ENCODE measurements around the gene TOMM70.

DNA sequence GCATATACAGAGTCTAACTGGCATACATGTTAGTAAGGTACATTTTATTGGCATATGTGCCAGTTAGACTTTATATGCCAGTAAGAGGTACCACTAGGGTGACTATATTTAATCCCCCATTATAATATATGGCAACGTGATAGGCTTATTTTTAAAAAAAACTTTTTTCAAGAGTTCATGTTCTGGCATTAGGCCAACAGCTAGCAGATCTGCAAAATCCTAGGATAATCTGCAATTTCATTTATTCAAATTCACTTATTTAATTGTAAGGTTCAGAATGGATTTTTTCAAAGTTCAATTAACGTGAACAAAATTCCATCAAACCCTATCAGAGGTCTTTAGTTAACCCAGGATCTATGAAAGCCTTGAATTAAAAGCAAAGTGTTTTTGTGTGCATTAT is 34.5 kb downstream of the TOMM70 start:
- TF ChIP-seq, protein P1, sequence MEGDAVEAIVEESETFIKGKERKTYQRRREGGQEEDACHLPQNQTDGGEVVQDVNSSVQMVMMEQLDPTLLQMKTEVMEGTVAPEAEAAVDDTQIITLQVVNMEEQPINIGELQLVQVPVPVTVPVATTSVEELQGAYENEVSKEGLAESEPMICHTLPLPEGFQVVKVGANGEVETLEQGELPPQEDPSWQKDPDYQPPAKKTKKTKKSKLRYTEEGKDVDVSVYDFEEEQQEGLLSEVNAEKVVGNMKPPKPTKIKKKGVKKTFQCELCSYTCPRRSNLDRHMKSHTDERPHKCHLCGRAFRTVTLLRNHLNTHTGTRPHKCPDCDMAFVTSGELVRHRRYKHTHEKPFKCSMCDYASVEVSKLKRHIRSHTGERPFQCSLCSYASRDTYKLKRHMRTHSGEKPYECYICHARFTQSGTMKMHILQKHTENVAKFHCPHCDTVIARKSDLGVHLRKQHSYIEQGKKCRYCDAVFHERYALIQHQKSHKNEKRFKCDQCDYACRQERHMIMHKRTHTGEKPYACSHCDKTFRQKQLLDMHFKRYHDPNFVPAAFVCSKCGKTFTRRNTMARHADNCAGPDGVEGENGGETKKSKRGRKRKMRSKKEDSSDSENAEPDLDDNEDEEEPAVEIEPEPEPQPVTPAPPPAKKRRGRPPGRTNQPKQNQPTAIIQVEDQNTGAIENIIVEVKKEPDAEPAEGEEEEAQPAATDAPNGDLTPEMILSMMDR (IDR thresholded peaks at IDR 0.05; ENCODE audit: extremely low read depth in 1 of 2, insufficient read depth in 1 of 2, low read depth in 1 of 2, low read length in 2 of 2): no peak
- TF ChIP-seq EZH2 (IDR thresholded peaks at IDR 0.05; ENCODE audit: borderline replicate concordance, low read depth, low read length, severe bottlenecking) (no peak), POLR2A (IDR thresholded peaks at IDR 0.05; ENCODE audit: low read depth, low read length) (no peak), POLR2AphosphoS5 (IDR thresholded peaks at IDR 0.05; ENCODE audit: insufficient read depth, low read depth, low read length) (no peak), MYC (IDR thresholded peaks at IDR 0.05; ENCODE audit: low read depth, low read length) (no peak), JUN (IDR thresholded peaks at IDR 0.05; ENCODE audit: borderline replicate concordance, insufficient read depth, insufficient read length, low read depth) (no peak)

Measured in endothelial cell of umbilical vein (primary cell).